ENCODE results near the gene LIN28B.

LIN28B gene

DNA sequence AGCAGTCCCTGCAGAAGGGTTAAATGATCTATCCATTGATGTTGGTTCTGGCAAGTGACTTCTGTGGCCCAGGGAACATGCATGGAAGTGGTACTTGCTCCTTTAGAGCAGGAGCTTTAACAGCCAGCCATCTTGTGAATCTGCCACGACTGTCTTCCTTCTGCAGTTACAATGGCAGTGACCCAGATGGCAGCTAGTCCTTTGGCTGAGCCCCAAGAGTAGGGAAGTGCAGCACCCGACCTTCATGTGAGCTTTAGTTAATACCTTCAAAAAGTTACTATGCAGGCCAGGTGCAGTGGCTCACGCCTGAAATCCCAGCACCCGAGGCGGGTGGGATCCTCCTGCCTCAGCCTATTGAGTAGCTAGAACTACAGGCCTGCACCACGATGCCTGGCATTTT, 156.5 kb downstream of the LIN28B start:
- DNase-seq = no peak

DNA sequence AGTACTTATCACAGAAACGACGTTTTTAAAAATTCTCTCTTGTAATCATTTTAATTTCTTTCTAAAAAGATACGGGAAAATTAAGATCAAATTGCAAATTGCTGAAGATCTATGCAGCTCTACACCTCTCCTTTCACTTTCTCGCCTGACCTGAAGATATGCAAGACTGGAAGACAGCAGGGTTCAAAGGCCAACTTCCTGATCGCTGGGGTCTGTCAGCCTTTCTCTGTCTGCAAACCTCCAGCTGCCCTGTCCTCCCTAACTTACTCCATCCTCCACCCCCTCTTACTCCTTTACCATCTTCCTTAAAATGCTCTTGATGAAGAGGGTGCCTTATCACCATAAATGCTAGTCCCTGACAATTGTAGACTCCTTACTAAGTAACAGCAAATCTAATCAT, 159.2 kb downstream of the LIN28B start:
- no peak for DNase-seq

DNA sequence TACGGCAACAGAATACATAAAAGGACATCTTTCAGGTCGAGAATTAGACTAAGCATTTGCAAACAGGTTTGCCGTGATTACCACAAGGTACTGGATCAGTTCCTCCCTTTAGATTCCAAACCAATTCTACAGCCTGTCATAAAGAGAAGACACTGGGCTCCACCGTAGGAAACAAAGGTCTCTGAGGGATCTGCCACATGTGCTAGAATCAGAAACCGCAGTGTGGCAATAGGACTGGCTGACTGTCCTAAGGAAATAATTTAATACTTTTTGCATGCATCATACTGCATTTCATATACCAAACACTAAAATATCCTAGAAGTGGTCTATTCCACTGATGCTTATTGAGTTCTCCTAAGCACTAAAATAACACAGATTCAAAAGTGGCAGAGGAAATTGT, 163.7 kb downstream of the LIN28B start:
- no peak for DNase-seq

DNA sequence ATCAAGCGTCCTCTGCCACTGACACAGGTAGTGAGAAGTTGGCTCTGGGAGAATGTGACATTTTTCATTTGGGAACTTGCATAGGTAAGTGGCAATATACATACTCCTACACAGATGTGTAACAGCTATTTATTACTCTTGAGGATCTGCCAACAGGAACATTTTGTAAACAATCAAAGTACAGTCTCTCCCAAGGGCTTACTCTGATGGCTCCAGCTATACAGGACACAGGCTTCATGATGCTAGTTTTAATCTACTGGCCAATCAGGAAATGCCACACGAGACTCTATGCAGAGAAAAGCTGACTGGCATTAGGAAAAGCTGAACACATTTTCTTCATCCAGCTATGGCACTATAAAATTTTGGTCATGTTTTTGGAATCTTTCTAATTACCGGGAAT, 165.1 kb downstream of the LIN28B start:
- DNase-seq = no peak

DNA sequence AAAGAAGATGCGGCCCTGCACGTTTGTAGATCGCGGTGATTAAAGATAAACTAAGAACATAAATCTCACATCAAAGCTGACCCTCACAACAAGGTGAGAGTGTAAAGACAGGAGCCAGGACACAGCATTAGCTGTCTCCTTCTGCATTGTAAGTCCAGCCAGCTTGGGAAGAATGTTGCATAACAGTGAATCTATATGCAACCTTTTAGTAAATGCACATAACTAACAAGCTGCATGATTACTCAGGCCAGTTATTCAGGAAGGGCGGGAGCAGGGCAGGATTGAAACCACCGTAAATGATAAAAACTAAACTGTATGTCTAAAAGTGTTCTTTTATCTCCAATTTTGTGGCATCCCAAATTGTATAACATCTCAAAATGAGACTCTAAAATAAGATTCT, 165.8 kb downstream of the LIN28B start:
- DNase-seq = no peak
